ENCODE results near the gene FRMPD4.

- TF ChIP-seq CTCF (conservative IDR thresholded peaks at IDR 0.05) (no peak), EZH2 (IDR thresholded peaks at IDR 0.05; ENCODE audit: low read depth) (no peak)
Observed at GRCh38 chrX:12648995-12649394, 510.7 kb downstream of the FRMPD4 start.

Data from PC-9 (cell line).